Esophagus (tissue), 2 donors: ENCODE results near the gene LATS2. TPM values are rescaled to one million over a fixed set of nuclear protein-coding genes. Genes with fewer than 3 reads are reported as not detected.
"Not testable (repeated sequence)": the region's sequence is repeated elsewhere in the genome, so short reads cannot be mapped to it uniquely, and the experiment has no call there.

ENCODE experiments used
- H3K27ac ChIP-seq, 2 donors: one replicate each; pipeline ENCODE4 v1.5.1; 2013; ENCODE audit warnings: low read depth in 2 of 2, mild to moderate bottlenecking in 2 of 2, inconsistent platforms in 1 of 2, low read length in 1 of 2, moderate library complexity in 1 of 2
- H3K27me3 ChIP-seq, 2 donors: one replicate each; pipeline ENCODE4 v1.6.1; 2013; ENCODE audit warnings: low read length in 2 of 2, control low read depth in 1 of 2, mild to moderate bottlenecking in 1 of 2; ENCODE audit not compliant: insufficient read depth in 2 of 2, control insufficient read depth in 1 of 2
- H3K36me3 ChIP-seq, 2 donors: one replicate each; pipeline ENCODE4 v1.6.1; 2013; ENCODE audit warnings: low read length in 1 of 2; ENCODE audit not compliant: control insufficient read depth in 2 of 2, insufficient read depth in 2 of 2
- H3K4me1 ChIP-seq, 2 donors: one replicate each; pipeline ENCODE4 v1.6.1; 2013; ENCODE audit warnings: low read length in 1 of 2; ENCODE audit not compliant: control insufficient read depth in 2 of 2, insufficient read depth in 2 of 2
- H3K4me3 ChIP-seq, 2 donors: one replicate each; pipeline ENCODE4 v1.5.1; 2013; ENCODE audit warnings: low read length in 2 of 2, mild to moderate bottlenecking in 2 of 2, low read depth in 1 of 2, moderate library complexity in 1 of 2
- H3K9me3 ChIP-seq, 2 donors: one replicate each; pipeline ENCODE4 v1.6.1; 2013; ENCODE audit warnings: mild to moderate bottlenecking in 2 of 2, low read depth in 1 of 2, low read length in 1 of 2, moderate library complexity in 1 of 2; ENCODE audit not compliant: control insufficient read depth in 2 of 2, insufficient read depth in 1 of 2
- WGBS, 2 donors: extraction: QIAGEN DNeasy Blood & Tissue Kit; methylation state at CpG; one replicate each; pipeline ENCODE4 v1.1.7; 2013; 5-methylcytosine and 5-hydroxymethylcytosine counted together
- polyA plus RNA-seq, 2 donors: library from polyadenylated mRNA; stranded (reverse); fragments of 200-250 nt; gene quantifications; one replicate each; pipeline ENCODE4 v1.2.3, GENCODE V29; 2013
- donor health status: healthy with polysubstance abuse.
- donor health status: Bipolar disorder and iron deficiency.

LATS2 gene
- polyA plus RNA-seq, 2 donors, result 5.1 to 5.2 TPM

GRCh38 chr13:21050288-21051197 lies 10.8 kb downstream of the LATS2 start:
- no peaks in the 10 kb centered on the region for H3K27me3 ChIP-seq
- H3K27ac ChIP-seq, result no peak overlapping the region
- WGBS, 2 donors, result 90 to 91% methylated on average over 16 of the region's 16 CpGs
- no peaks in the 10 kb centered on the region for H3K9me3 ChIP-seq
- peaks cover 8 to 9% of the 10 kb centered on the region in 2 donors for H3K4me1 ChIP-seq
- H3K4me3 ChIP-seq, result no peak overlapping the region
- no peaks in the 10 kb centered on the region for H3K36me3 ChIP-seq

GRCh38 chr13:21049731-21050130 lies 11.7 kb downstream of the LATS2 start:
- not testable (repeated sequence) for H3K4me1 ChIP-seq, H3K27ac ChIP-seq, H3K36me3 ChIP-seq, H3K4me3 ChIP-seq, H3K27me3 ChIP-seq, H3K9me3 ChIP-seq
- WGBS, 2 donors, result 89 to 94% methylated on average over 6 of the region's 6 CpGs

GRCh38 chr13:21048901-21049698 lies 12.3 kb downstream of the LATS2 start:
- 80 to 89% methylated on average over 6 of the region's 6 CpGs for WGBS, 2 donors

GRCh38 chr13:21047591-21048282 lies 13.6 kb downstream of the LATS2 start:
- Histone ChIP-seq H3K9me3 (no peaks in the 10 kb centered on the region), H3K36me3 (no peaks in the 10 kb centered on the region), H3K4me3 (no peak overlapping the region), H3K27ac (no peak overlapping the region), H3K27me3 (no peaks in the 10 kb centered on the region), H3K4me1 (peaks cover 5% of the 10 kb centered on the region in 2 donors)
- WGBS, 2 donors, result 89 to 92% methylated on average over 10 of the region's 10 CpGs

More at GRCh38 chr13:21048901-21049698, 12.3 kb downstream of the LATS2 start:
- Histone ChIP-seq H3K27ac (no peak overlapping the region), H3K4me1 (peaks cover 8 to 9% of the 10 kb centered on the region in 2 donors), H3K4me3 (no peak overlapping the region), H3K36me3 (no peaks in the 10 kb centered on the region), H3K9me3 (no peaks in the 10 kb centered on the region), H3K27me3 (no peaks in the 10 kb centered on the region)

- Histone ChIP-seq H3K36me3 (peaks cover 0 to 2% of the 10 kb centered on the region in 2 donors), H3K27ac (no peak overlapping the region), H3K4me3 (no peak overlapping the region), H3K9me3 (no peaks in the 10 kb centered on the region), H3K4me1 (peaks cover 5% of the 10 kb centered on the region in 2 donors), H3K27me3 (no peaks in the 10 kb centered on the region)
- 83 to 89% methylated on average over 9 of the region's 9 CpGs for WGBS, 2 donors
These were observed 14.3 kb downstream of the LATS2 start for GRCh38 chr13:21047087-21047486.

- H3K27me3 ChIP-seq, result no peaks in the 10 kb centered on the region
- peaks cover 0 to 2% of the 10 kb centered on the region in 2 donors for H3K36me3 ChIP-seq
- no peak overlapping the region for H3K27ac ChIP-seq
- 69 to 76% methylated on average over 7 of the region's 7 CpGs for WGBS, 2 donors
- H3K4me3 ChIP-seq, result no peak overlapping the region
- H3K4me1 ChIP-seq, result peaks cover 4 to 5% of the 10 kb centered on the region in 2 donors
- no peaks in the 10 kb centered on the region for H3K9me3 ChIP-seq
These were observed 15.2 kb downstream of the LATS2 start for GRCh38 chr13:21046203-21046602.

GRCh38 chr13:21045100-21045499 lies 16.3 kb downstream of the LATS2 start:
- peaks cover 0 to 2% of the 10 kb centered on the region in 2 donors for H3K36me3 ChIP-seq
- WGBS, 2 donors, result 68 to 73% methylated on average over 5 of the region's 5 CpGs
- H3K27me3 ChIP-seq, result no peaks in the 10 kb centered on the region
- H3K4me1 ChIP-seq, result peaks cover 0 to 4% of the 10 kb centered on the region in 2 donors
- H3K27ac ChIP-seq, result no peak overlapping the region
- no peak overlapping the region for H3K4me3 ChIP-seq
- H3K9me3 ChIP-seq, result no peaks in the 10 kb centered on the region

- Histone ChIP-seq H3K27ac (no peak overlapping the region), H3K9me3 (no peaks in the 10 kb centered on the region), H3K4me1 (peaks cover 0 to 7% of the 10 kb centered on the region in 2 donors), H3K4me3 (no peak overlapping the region), H3K27me3 (no peaks in the 10 kb centered on the region), H3K36me3 (peaks cover 0 to 2% of the 10 kb centered on the region in 2 donors)
- WGBS, 2 donors, result 37 to 41% methylated on average over 2 of the region's 2 CpGs
These were observed 17.5 kb downstream of the LATS2 start for GRCh38 chr13:21043898-21044297.

- Histone ChIP-seq H3K4me3 (no peak overlapping the region), H3K36me3 (peaks cover 0 to 2% of the 10 kb centered on the region in 2 donors), H3K4me1 (peaks cover 4 to 5% of the 10 kb centered on the region in 2 donors), H3K27ac (peak overlapping the region in 1 of 2 donors; percentile 8), H3K27me3 (no peaks in the 10 kb centered on the region), H3K9me3 (no peaks in the 10 kb centered on the region)
- WGBS, 2 donors, result 88% methylated on average over 15 of the region's 15 CpGs
These were observed 21.1 kb downstream of the LATS2 start for GRCh38 chr13:21040120-21040826.
